ENCODE results near the gene SELENOM. TPM values are rescaled to one million over a fixed set of nuclear protein-coding genes. Genes with fewer than 3 reads are reported as not detected.
"Not testable (repeated sequence)": the region's sequence is repeated elsewhere in the genome, so short reads cannot be mapped to it uniquely, and the experiment has no call there.

SELENOM gene
- total RNA-seq, 1 donor from 2014 or later, result 228 TPM

DNA sequence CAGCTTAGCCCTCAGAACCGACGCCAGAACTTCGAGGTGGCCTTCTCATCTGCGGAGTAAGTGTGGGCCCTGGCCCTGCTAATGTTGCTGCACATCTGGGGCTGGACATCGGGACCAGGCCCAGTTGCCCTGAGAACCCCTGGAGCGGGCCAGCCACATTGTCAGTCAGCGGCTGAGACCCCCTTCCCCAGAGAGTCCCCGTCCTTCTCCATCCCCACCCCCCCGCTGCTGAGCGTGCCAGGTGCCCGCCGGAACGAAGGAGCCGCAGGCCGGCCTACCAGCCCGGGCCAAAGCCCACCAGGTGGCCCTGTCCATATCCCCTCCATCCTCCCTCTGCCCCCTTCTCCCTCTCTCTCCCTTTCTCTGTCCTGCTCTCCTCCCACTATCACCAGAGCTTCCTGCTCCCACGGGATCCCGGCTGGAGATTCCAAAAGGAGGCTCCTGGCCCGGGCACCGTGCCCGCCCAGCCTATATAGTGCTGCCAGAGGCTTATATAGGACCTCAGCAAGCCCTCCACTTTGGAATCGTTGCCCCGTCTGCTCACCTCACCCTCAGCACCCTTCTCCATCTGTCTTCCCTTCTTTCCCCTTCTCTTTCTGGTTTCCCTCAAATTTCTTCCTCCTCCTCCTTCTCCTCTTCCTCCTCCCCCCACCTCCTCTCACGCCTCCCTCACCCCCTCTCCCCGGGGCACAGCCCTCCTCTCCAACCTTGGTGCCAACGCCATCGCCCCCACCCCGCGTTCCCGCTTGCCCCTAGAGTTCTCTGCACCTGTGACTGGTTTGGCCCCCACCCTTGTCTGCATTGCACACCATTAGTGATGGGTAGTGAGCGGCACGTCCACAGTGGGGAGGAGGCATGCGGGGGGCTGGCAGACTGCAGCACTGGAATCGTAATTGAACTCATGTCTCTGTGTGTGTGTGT lies 7.3 kb downstream of the SELENOM start:
- no peak for DNase-seq (ENCODE audit: low spot score)
- H3K27me3 Mint-ChIP-seq (ENCODE audit: low read depth), result no peaks in the 10 kb centered on the region
- peaks cover 20% of the 10 kb centered on the region for H3K4me1 Mint-ChIP-seq (ENCODE audit: low read depth)
- H3K27ac Mint-ChIP-seq (ENCODE audit: unreplicated experiment), result no peak overlapping the region
- no peaks in the 10 kb centered on the region for H3K9me3 Mint-ChIP-seq (ENCODE audit: low read depth)
- TF ChIP-seq, protein P1, sequence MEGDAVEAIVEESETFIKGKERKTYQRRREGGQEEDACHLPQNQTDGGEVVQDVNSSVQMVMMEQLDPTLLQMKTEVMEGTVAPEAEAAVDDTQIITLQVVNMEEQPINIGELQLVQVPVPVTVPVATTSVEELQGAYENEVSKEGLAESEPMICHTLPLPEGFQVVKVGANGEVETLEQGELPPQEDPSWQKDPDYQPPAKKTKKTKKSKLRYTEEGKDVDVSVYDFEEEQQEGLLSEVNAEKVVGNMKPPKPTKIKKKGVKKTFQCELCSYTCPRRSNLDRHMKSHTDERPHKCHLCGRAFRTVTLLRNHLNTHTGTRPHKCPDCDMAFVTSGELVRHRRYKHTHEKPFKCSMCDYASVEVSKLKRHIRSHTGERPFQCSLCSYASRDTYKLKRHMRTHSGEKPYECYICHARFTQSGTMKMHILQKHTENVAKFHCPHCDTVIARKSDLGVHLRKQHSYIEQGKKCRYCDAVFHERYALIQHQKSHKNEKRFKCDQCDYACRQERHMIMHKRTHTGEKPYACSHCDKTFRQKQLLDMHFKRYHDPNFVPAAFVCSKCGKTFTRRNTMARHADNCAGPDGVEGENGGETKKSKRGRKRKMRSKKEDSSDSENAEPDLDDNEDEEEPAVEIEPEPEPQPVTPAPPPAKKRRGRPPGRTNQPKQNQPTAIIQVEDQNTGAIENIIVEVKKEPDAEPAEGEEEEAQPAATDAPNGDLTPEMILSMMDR (IDR thresholded peaks at IDR 0.05), result no peak
- peaks cover 20% of the 10 kb centered on the region for H3K36me3 Mint-ChIP-seq (ENCODE audit: low read depth)
- H3K4me3 Mint-ChIP-seq (ENCODE audit: unreplicated experiment), result no peak overlapping the region

- Mint-ChIP-seq H3K27me3 (ENCODE audit: low read depth) (no peaks in the 10 kb centered on the region), H3K4me1 (ENCODE audit: low read depth) (peaks cover 20% of the 10 kb centered on the region), H3K9me3 (ENCODE audit: low read depth) (no peaks in the 10 kb centered on the region), H3K4me3 (ENCODE audit: unreplicated experiment) (no peak overlapping the region), H3K27ac (ENCODE audit: unreplicated experiment) (no peak overlapping the region), H3K36me3 (ENCODE audit: low read depth) (peaks cover 22% of the 10 kb centered on the region)
- TF ChIP-seq, protein P1 (IDR thresholded peaks at IDR 0.05), result no peak
- DNase-seq (ENCODE audit: low spot score), result no peak
These were observed 8.0 kb downstream of the SELENOM start for GRCh38 chr22:31099386-31099785.

GRCh38 chr22:31098632-31099110 lies 8.7 kb downstream of the SELENOM start:
- DNase-seq (ENCODE audit: low spot score), result no peak
- TF ChIP-seq, protein P1 (IDR thresholded peaks at IDR 0.05), result no peak
- no peak overlapping the region for H3K4me3 Mint-ChIP-seq (ENCODE audit: unreplicated experiment)
- no peak overlapping the region for H3K27ac Mint-ChIP-seq (ENCODE audit: unreplicated experiment)
- H3K9me3 Mint-ChIP-seq (ENCODE audit: low read depth), result no peaks in the 10 kb centered on the region
- H3K4me1 Mint-ChIP-seq (ENCODE audit: low read depth), result peaks cover 20% of the 10 kb centered on the region
- H3K27me3 Mint-ChIP-seq (ENCODE audit: low read depth), result no peaks in the 10 kb centered on the region
- H3K36me3 Mint-ChIP-seq (ENCODE audit: low read depth), result peaks cover 22% of the 10 kb centered on the region

- TF ChIP-seq, protein P1 (IDR thresholded peaks at IDR 0.05), result no peak
- DNase-seq (ENCODE audit: low spot score), result no peak
These were observed 9.3 kb downstream of the SELENOM start for GRCh38 chr22:31097941-31098631.

DNA sequence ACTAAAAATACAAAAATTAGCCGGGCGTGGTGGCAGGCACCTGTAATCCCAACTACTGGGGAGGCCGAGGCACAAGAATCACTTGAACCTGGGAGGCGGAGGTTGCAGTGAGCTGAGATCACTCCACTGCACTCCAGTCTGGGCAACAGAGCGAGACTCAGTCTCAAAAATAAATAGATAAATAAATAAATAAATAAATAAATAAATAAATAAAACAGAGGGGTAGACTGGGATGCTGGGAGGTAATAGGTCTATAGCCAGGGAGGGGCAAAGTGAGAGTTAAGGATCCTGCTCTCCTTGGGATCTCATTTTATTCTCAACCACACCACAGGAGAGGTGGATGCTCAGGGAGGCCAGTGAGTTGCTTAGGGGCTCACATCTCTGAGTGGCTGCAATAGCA lies 9.8 kb downstream of the SELENOM start:
- Mint-ChIP-seq H3K36me3 (ENCODE audit: low read depth) (peaks cover 22% of the 10 kb centered on the region), H3K4me1 (ENCODE audit: low read depth) (peaks cover 13% of the 10 kb centered on the region)
- H3K27ac Mint-ChIP-seq (ENCODE audit: unreplicated experiment); H3K4me3 Mint-ChIP-seq (ENCODE audit: unreplicated experiment); H3K27me3 Mint-ChIP-seq (ENCODE audit: low read depth); DNase-seq (ENCODE audit: low spot score); H3K9me3 Mint-ChIP-seq (ENCODE audit: low read depth): not testable (repeated sequence)

More at GRCh38 chr22:31097941-31098631, 9.3 kb downstream of the SELENOM start:
- Mint-ChIP-seq H3K4me3 (ENCODE audit: unreplicated experiment) (no peak overlapping the region), H3K4me1 (ENCODE audit: low read depth) (peaks cover 19% of the 10 kb centered on the region), H3K27ac (ENCODE audit: unreplicated experiment) (no peak overlapping the region), H3K27me3 (ENCODE audit: low read depth) (no peaks in the 10 kb centered on the region), H3K36me3 (ENCODE audit: low read depth) (peaks cover 22% of the 10 kb centered on the region), H3K9me3 (ENCODE audit: low read depth) (no peaks in the 10 kb centered on the region)

Measured in chondrocyte (in vitro differentiated cells).